AG09309 (cell line): ENCODE data around the gene ELK3.

Experiments
- DNase-seq: peaks from one replicate; pipeline ENCODE4 v3.0.0-alpha.2; 2010; ENCODE audit warnings: low read depth
- H3K4me3 ChIP-seq: 2 replicates; pipeline ENCODE4 v1.5.1; 2011; ENCODE audit warnings: mild to moderate bottlenecking, low read depth, low read length, moderate library complexity; ENCODE audit not compliant: control insufficient read depth
- CTCF ChIP-seq: IDR thresholded peaks from 2 replicates; pipeline ENCODE4 v1.5.1; 2011; ENCODE audit warnings: mild to moderate bottlenecking, low read depth, low read length, inconsistent platforms; ENCODE audit not compliant: insufficient read depth, control insufficient read depth; ENCODE audit errors: missing control alignments

ELK3 gene

DNA sequence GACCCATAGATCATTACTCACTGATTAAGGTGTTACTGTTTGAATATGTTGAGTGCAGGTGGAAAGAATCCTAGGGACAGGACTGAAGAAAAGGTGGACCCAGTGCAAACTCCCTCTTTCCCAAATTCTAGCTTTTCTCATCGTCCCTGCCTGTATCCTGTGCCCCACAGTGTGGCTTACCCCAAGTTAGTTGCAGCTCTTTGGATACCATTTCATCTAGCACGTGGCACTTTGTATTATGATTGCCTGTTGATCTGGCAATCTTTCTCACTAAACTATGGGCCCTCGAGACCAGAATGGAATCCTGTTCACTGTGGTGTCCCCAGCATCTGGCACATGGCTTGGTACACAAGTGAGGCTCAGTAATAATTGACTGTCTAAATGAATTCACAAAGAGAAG lies 66.5 kb downstream of the ELK3 start:
- H3K4me3 ChIP-seq: no peak overlapping the region
- no peak for TF ChIP-seq CTCF
- DNase-seq: no peak

DNA sequence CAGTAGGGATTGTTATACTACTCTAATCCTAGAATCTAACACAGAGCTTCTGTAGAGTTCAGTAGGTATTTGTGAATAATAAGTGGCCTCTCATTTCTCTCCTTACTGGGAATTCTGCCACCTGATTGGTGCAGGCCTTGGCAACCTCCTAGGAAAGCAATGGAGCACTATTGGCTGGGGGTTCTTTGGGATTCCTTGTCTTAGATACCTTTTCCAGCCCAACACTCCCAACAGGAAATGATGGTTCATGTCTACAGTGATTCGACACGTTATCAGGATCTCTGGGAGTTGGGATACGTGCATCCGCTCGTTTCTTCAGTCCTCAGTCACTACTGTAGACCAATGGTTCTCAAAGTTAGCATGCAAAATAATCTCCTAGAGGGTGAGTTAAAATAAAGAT lies 67.4 kb downstream of the ELK3 start:
- DNase-seq: no peak
- TF ChIP-seq CTCF: no peak
- H3K4me3 ChIP-seq: no peak overlapping the region

- TF ChIP-seq CTCF: no peak
- DNase-seq: no peak
- H3K4me3 ChIP-seq: no peak overlapping the region
Measured at GRCh38 chr12:96263449-96263902, 69.3 kb downstream of the ELK3 start.

GRCh38 chr12:96265400-96265799 lies 71.2 kb downstream of the ELK3 start:
- no peak overlapping the region for H3K4me3 ChIP-seq
- no peak for TF ChIP-seq CTCF
- DNase-seq: no peak

- DNase-seq: no peak
- TF ChIP-seq CTCF: no peak
- no peak overlapping the region for H3K4me3 ChIP-seq
Measured at GRCh38 chr12:96265836-96266235, 71.7 kb downstream of the ELK3 start.

GRCh38 chr12:96266238-96266637 lies 72.1 kb downstream of the ELK3 start:
- H3K4me3 ChIP-seq: no peak overlapping the region
- DNase-seq: no peak
- no peak for TF ChIP-seq CTCF
